Peyer's patch (tissue), 4 donors: ENCODE results near the gene ZNF678.

Experiments used
- CTCF ChIP-seq, 6 experiments: fragments of 450-650 bp in 4 of 6; fragments of 200-600 bp in 2 of 6; sonication (generic) in 1 of 6; IDR thresholded peaks; one replicate each; pipeline ENCODE4 v1.5.1; 2017 to 2019; ENCODE audit warnings: antibody characterized with exemption in 6 of 6, mild to moderate bottlenecking in 3 of 6, moderate library complexity in 1 of 6
- POLR2A ChIP-seq, 2 donors: fragments of 450-650 bp; IDR thresholded peaks; one replicate each; pipeline ENCODE4 v1.5.1; 2017; ENCODE audit warnings: antibody characterized with exemption in 2 of 2, mild to moderate bottlenecking in 2 of 2, moderate library complexity in 2 of 2

- TF ChIP-seq POLR2A (IDR thresholded peaks at IDR 0.05): no peak
- TF ChIP-seq CTCF (IDR thresholded peaks at IDR 0.05): no peak
Measured at GRCh38 chr1:227546598-227547309, 16.6 kb upstream of the ZNF678 start.
